GM21515 (cell line): ENCODE measurements around the gene MRPL14.
A peak's percentile ranks its signal among the peaks of the same experiment; 100 is the strongest.
"Not testable (repeated sequence)": the region's sequence is repeated elsewhere in the genome, so short reads cannot be mapped to it uniquely, and the experiment has no call there.

ENCODE experiments used
- ATAC-seq: cut with Tn5 transposase; IDR thresholded peaks from one replicate; pipeline ENCODE4 v1.9.1; 2021; ENCODE audit not compliant: unreplicated experiment

The MRPL14 gene

GRCh38 chr6:44150317-44150917 lies 23.2 kb upstream of the MRPL14 start:
- ATAC-seq = no peak

GRCh38 chr6:44149369-44150012 lies 22.2 kb upstream of the MRPL14 start:
- no peak for ATAC-seq

GRCh38 chr6:44148306-44148705 lies 21.1 kb upstream of the MRPL14 start:
- ATAC-seq = no peak

DNA sequence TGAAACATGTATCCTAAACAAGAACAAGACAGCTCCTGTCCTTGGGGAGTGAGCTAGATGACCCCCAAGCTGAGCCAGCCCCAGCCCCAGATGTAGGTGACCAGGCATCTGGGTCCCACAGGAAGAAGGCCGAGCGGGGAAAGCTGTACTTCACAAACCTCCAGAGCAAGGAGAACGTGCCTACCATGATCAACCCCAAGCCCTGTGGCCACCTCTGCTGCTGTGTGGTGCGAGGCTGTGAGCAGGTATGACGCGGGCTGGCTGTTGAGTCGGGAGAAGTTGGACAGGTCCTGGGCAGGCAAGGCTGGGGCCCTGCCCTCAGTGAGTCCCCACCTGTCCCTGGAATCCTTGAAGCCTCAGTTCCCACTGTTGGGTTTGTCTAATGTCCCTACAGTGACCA lies 20.0 kb upstream of the MRPL14 start:
- ATAC-seq = no peak

GRCh38 chr6:44146685-44147084 lies 19.4 kb upstream of the MRPL14 start:
- no peak for ATAC-seq

GRCh38 chr6:44145839-44146238 lies 18.6 kb upstream of the MRPL14 start:
- ATAC-seq = no peak

DNA sequence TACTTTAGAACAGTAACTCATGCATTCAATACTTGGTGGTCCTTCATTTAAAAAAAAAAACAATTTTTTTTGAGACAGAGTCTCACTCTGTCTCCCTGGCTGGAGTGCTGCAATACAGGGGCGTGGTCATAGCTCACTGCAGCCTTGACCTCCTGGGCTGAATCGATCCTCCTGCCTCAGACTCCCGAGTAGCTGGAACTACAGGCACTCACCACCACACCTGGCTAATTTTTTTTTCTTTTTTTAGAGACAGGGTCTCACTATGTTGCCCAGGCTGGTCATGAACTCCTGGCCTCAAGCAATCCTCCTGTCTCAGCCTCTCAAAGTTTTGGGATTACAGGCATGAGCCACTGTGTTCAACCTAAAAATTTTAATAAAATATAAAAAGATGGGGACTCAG lies 17.3 kb upstream of the MRPL14 start:
- ATAC-seq = not testable (repeated sequence)

DNA sequence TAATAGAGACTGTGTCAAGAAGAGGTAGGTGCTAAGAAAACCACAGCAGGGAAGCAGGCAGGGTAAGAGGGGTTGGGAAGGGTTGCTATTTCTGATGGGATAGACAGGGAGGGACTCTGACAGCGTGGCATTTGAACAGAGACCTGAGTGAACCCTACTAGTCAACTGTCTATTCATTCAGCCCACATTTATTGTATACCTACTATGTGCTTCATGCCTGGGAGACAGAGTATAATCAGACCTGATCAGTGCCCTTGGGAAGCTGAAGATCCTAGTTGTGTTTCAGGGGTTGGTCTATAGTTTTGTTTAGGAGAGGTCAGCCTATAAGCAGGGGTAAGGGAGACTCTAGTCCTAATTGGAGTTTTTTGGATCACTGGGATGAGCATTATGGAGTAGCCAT lies 16.5 kb upstream of the MRPL14 start:
- no peak for ATAC-seq

GRCh38 chr6:44142835-44143234 lies 15.6 kb upstream of the MRPL14 start:
- no peak for ATAC-seq

GRCh38 chr6:44139351-44139743 lies 12.1 kb upstream of the MRPL14 start:
- no peak for ATAC-seq

DNA sequence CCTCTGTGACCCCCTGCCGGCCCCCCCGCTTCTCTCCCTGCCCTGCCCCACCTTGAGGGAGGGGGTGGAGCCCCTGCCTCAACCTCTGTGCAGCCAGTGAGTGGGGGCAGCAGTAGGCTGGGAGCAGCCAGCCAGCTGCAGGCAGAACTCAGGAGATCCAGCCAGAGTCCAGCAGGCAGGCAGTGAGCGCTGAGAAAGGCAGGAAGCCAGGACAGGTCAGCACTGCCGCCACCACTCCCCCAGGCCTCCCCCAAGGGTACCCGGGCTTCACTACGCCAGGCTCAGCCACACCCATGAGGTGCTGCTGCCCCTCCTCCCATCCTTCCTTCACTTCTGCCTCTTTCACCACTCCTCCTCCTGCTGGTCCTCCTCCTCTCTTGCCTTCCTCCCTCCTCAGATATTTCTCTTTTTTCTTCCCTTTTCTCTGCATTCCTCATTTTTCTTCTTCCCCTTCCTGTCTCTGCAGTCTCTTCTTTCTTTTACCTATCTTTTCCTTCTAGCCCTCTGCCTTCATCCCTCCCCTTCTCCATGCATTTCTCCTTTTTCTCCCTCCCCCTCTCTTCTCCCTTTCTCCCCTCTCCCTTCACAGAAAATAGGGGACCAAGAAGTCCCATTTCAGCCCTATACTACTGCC lies 11.6 kb upstream of the MRPL14 start:
- ATAC-seq = no peak

- no peak for ATAC-seq
These were observed 8.6 kb upstream of the MRPL14 start for GRCh38 chr6:44135875-44136274.

DNA sequence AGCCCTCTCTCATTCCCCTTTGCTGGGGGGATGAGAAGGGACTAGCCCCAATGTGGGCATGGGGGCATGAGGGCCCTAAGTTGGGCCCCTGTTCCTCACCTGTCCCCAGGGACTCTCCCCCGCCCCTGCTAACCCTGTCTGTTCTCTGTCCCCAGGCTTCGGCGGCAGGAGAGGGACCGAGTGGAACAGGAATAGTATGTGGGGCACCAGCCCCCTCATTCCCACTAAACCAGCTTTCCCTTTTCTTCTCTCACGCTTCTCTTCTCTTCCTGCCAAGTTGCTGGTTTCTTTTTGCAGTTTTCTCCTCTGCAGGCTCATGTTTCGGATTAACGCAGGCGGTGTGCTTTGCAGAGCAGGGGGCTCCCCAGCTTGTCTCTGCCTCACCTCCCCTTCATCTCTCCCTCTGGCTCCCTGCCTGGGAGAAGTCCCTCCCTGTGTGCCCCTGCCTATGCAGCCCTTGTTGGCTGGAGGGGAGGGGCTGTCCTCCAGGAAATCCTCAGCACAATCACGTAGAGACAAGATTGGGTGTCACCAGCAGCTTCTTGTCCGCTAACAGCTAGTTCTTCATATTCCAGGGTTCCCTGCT lies 8.0 kb upstream of the MRPL14 start:
- ATAC-seq = no peak

DNA sequence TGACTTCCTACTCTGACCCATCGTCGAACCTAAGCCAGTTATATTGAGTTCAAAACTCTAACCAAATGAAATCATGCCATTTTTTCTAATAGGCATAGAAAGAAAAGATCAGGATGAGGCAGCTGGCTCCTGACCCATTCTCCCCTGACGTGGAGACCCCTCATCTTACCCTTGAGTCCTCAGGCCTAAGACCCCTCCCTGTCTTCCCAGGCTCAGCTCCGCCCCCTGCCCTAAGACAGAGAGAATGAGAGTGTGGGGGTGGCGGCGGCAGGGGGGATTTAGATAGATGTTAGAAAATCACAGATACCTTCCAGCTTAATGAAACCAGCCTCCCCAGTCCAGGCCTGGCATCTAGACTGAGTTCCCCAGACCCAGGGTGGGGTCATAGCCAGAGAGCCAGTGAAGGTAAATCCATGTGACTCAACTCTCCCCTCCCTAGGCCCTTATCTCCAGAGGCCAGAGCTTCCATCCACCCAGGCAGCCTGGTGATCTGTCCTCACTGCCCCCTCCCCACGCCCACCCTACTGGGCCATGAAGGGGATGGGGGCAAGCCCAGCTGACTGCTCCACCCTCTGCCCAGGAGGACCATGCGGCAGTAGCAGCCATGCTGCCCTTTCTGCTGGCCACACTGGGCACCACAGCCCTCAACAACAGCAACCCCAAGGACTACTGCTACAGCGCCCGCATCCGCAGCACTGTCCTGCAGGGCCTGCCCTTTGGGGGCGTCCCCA lies 6.9 kb upstream of the MRPL14 start:
- ATAC-seq = no peak

- no peak for ATAC-seq
These were observed 6.0 kb upstream of the MRPL14 start for GRCh38 chr6:44133003-44133931.

GRCh38 chr6:44132476-44132875 lies 5.2 kb upstream of the MRPL14 start:
- ATAC-seq = no peak

- ATAC-seq = no peak
These were observed 4.6 kb upstream of the MRPL14 start for GRCh38 chr6:44131892-44132291.

- no peak for ATAC-seq
These were observed 2.6 kb upstream of the MRPL14 start for GRCh38 chr6:44129841-44130322.

- ATAC-seq = peak; percentile 22
These were observed 1.0 kb upstream of the MRPL14 start for GRCh38 chr6:44128020-44128917.
